HuH-7 (cell line): Measurements from ENCODE around the gene SHANK2.
A peak's percentile ranks its signal among the peaks of the same experiment; 100 is the strongest.

ENCODE experiments used
- DNase-seq: peaks from one replicate; pipeline ENCODE4 v3.0.0; 2011; ENCODE audit warnings: low spot score

The SHANK2 gene

DNA sequence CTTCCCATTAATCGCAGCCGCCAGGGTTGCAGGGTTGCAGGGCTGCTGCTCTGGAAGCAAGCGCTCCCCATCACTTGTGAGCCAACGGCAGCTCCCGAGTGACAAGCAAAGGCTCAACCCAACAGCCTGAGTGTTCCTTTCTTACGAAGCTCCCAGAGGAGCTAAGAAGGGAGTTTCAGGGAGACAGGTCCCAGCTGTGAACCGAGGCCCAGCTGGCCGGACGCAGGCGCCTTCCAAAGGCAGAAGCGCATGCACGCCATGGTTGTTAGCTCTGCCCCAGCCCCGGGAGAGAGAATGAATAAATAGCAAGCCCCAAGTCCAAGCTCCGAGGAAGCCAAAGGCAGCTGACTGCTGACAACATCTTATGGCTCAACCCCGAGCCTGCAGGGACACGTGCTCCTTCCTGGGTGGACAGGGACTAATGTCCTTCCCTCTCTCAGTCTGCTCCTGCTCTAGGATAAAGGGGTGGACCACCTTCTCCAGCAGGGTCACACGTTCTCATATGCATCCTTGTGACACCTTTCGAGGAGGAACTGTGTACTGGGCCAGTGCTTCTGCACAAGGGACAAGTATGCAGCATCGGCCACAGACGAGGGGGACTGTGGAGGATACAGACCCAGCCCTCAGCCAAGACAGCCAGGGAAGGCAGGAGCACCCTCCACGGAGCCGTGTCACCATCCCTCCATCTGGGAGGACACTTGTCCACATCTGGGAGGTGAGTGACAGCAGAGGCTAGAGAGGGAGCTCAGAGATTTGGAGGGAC lies 29.9 kb downstream of the SHANK2 start:
- DNase-seq, result no peak

DNA sequence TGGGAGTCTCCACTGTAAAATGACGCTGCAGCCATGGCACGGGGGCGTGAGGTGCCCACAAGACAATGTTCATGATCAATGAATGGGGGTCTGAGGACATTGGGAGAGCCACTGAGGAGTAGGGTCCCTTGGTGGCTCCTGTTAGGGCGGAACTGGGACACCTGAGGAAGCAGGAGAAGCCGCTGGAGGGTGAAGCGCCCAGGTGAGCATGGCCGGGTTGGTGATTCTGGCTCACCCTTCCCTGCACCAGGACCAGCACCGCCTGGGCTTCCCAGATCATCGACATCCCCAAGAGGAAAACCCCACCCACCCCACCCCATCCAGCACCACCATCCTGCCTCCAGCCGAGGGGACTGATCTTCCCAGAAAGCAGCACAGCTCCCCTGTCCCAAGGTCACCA lies 30.6 kb downstream of the SHANK2 start:
- DNase-seq, result no peak

DNA sequence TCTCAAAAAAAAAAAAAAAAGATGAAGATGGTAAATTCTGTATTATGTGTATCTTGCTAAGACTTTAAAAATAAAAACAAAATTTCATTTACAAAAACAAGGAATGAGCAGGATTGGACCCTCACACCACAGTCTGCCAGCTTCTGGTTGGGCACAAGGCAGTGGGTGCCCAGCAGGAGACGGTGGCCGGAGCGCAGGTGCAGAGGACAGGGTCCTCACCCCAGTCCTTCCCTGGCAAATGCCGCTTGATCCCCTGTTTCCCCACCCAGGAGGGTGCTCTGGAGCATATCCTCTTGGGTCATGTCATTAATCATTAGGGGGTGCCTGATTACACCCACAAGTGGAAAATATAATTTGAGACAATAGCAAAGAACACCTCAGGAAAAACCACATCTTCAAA lies 31.2 kb downstream of the SHANK2 start:
- no peak for DNase-seq

DNA sequence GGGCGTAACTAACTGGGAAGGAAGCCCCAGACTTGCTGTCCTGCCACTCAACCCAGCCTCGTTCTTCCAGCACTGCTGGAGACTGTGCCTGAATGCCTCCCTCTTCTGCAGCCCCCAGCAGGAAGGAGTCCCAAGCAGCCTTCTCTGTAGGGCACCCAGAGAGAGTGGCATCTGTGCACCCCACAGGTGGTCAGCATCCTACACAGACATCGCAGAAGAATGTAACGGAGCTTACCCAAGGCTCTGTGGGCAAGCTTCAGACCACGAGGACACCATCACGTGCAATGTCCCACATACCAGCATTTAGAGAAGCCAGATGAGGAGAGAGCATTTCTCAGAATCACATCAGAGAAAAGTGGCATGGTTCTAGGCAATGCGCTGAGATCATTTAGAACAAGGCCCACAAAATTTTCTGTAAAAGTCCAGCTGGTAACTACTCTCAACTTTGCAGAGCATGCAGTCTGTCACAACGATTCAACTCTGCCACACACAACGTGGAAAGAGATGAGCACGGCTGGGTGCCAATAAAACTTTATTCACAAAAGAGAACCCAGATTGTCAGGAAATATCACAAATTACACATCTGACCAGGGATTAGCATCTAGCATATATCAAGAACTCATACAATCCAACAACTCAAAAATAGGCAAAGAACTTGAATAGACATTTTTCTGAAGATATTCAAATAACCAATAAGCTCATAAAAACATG lies 33.4 kb downstream of the SHANK2 start:
- no peak for DNase-seq

DNA sequence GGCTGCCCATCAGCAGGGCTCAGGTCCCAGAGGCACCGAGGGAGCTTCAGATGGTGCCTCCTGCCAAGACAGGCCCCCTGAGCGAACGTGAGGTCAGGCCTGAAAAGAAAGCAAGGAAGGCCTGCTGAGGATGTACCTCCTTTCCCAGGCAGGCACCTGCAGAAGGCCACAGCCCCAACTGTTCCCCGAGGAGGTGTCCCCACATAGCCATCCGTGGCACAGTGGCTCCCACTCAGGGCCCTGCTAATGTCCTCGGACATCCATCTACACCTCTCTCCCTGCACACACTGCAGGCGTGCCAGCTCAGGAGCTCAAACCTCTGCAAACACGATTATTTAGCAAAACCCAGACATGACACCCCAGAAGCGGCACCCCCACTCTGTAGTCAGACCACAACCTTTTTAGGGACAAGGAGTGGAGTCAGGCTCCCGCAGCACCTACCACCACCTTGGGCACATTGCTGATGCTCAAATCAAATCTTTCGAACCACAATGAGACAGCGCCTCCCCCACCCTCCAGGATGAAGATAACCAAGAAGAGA lies 36.9 kb downstream of the SHANK2 start:
- DNase-seq, result no peak

DNA sequence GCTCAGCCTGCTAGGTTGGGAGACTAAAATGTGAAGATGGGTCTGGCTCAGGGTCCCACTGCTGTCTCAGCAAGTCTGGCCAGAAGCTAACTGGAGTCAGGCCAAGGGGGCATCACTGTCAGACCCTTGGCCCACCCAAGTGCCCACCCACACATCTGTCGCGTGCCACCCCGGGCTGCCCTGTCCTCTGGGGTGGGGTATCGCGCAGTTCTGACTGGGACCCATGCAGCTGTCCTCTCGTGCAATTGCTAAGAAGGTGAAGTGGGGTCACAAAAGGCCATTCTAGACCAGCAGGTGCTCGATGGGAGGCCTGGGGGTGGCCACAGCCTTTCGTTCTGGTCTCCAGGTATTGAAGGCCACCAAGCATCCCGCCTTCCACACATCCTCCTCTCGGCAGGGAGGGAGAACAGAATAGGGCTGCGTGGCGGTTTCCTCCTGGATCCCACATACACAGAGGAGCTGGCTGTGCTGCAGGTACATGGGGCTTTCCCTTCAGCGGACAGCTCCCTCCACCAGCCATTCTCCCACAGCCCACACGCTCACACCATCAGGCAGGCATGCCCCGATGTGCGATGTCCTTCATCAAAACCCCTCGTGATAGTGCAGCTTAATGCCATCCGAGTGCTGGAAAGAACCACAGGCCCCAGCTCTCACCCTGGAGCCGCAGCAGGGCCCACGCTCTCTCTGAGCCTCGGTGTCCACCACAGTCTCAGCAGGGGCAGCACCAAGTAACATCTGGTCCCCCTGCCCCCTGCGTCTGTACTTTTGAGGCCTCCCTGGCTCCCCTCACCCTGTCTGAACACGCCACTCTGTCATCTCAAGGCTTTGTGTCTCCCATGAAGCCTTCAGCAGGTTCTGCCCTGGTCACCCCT lies 37.6 kb downstream of the SHANK2 start:
- DNase-seq, result no peak

DNA sequence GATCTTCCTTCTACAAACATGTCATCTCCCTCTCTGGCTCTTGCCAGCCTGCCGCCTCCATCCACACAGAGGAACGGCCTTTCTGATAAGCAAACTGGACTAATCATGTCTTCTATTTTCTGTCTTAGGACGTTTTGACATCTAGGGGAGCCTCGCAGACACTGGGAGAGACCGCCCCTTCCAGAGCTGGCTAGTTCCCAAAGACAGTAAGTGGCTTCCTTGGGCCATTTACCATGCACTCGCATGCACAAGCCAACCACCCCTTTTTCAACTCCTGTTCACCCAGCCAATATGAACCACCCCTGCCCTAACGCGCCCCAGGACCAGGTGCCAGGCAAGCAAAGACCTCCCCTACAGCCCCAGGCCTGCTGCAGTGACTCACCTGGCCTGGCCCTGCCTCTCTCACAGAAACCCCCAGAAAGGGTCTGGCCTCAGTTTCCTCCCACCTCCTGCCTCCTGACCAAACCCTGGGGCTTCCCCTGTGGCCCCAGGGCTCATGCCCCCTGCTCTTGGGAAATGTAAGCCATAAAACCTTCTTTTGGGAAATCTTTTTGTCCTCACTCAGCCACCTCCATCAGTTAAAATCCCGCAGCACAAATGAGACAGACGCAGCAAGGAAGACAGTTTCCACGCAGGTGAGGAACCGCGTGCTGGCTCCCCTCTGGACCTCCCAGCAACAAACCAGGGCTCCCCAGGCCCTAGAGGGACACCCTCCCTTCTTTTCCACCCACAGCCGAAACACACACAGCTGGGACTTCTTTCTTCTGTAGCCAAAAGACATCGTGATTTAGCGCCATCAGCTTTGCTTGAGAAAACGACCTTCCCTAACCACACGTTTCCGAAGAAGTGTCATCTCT lies 38.5 kb downstream of the SHANK2 start:
- DNase-seq, result no peak

DNA sequence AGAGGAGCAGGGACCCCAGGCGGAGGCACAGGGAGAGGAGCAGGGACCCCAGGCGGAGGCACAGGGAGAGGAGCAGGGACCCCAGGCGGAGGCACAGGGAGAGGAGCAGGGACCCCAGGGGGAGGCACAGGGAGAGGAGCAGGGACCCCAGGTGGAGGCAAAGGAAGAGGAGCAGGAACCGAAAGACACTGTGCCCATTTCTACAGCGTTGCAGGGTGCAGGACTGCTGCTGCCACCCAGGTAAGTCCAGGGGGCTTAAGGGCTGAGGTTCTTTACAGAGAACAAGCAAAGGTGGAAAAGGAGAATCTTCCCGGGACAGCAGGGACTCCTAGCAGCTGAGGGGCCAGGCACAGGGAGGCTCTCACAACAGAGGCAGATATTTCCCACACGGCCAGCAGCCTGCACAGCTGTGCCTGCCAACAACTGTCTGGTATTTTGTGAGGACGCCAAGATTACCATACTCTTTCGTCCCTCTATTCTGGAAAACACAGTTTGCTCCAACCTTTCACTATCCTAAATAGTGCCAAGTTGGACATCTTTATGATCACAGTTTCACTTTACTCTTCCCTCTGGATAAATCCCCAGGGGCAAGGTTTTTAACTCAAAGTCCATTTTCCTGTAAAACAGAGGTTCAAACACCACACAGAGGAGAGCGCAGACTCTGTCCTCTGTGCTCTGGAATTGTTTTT lies 39.4 kb downstream of the SHANK2 start:
- DNase-seq, result no peak

GRCh38 chr11:71211631-71212030 lies 40.7 kb downstream of the SHANK2 start:
- DNase-seq, result no peak

DNA sequence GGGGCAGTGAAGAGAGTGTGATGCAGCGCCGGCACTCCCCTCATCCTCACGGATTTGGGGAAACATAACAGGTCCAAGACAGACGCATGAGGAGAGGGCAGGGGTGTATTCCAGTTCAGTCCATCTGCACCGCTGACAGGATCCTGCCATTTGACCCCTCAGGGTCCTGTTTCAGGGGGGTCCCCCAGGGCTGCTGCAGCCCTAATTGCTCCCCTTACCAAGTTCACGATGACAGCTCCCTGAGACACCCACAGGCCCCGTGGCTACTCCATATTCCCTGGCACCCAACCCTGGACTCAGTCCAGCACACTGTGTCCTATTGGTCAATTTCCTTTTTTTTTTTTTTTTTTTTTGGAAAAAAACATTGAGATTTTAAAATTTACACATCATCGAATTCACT lies 41.5 kb downstream of the SHANK2 start:
- DNase-seq, result no peak

DNA sequence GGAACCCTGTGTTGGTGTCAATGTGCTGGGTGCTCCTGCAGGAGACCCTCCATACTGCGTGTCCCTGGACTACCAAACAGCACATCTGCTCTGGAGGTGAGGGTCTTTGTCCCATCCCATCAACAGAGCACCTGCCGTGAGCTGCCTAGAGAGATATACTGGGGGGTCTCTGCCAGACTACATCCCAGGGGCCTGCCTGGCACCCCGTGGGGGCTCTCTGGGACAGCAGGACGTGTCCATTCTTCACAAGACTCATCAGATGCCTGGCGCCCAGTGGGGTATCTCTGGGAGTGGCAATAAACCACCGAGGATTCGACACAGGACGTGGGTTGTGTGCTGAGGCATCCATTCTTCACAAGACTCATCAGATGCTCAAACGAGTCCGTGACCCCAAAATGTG lies 42.7 kb downstream of the SHANK2 start:
- no peak for DNase-seq

DNA sequence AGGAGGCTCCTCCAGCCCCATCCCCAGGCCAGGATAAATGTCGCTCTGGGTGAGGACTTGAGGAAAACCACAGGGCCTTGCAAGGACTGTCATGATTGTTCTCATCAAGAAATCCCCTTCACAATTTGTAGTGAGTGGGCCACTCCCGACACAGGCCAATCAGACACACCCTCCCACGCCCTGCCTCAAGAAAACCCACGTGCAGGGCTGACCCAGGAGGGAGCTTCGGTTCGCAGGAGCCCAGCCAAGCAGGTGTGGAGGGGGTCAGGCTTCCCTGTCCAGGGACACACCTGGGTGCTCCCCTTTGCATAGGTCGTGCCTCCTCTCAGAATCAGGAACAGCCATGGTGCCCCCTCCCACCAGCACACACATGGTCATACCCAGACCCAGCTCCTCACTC lies 43.2 kb downstream of the SHANK2 start:
- DNase-seq, result no peak

DNA sequence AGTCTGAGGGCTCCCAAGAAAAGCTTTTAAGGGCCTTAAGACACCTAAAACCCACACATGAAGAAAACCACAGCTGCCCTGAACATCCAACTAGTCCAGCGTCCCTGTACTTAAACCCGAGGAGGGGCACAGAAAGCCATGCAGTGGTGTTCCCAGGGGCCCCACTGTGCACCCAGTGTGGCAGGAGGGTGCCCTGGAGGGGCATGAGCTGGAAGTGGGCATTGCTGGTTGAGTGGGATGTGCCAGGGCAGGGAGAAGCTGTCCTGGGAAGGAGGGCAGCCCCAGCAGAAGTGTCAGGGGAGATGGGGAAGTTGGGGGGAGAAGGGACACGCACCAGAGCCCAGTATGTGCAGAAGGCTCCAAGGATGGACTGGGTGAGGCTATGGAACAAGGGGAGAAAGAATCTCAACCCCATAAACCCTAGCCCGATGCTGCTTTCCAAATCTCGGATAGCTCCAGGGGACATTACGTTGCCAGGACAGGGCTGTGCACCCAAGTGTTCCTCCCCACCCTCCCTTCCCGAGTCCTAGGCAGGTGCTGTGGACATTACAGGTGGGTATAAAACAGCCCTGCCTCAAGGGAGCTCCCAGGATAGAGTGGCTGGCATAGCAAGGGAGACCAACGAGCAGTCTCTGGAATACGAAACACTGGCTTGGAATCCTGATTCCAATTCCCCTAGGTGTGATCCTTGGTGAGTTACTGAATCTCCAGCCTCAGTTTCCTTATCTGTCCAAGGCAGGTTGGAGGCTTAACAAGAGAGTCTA lies 44.2 kb downstream of the SHANK2 start:
- DNase-seq, result no peak

GRCh38 chr11:71207563-71207962 lies 44.8 kb downstream of the SHANK2 start:
- peak; percentile 60 for DNase-seq

DNA sequence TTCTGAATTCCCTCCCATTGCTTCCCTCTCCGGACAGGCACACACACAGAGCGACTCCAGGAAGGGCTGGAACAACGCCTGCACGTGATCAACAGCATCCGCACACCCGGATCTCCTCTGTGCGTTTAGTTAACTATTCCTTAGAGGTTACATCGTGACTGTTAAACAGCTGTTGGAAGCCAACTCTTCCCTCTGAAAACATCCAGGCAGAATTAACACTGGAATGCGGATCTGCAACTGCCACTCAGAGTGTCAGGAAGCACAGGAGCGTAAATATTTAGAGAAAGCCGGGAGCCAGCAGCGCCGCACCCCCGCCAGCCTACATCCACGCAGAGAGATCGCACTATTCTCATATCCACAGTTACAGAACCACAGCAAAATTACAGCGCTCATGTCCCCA lies 46.2 kb downstream of the SHANK2 start:
- DNase-seq, result no peak

GRCh38 chr11:71204748-71205664 lies 47.4 kb downstream of the SHANK2 start:
- no peak for DNase-seq

- DNase-seq, result no peak
These were observed 48.1 kb downstream of the SHANK2 start for GRCh38 chr11:71204294-71204693.

DNA sequence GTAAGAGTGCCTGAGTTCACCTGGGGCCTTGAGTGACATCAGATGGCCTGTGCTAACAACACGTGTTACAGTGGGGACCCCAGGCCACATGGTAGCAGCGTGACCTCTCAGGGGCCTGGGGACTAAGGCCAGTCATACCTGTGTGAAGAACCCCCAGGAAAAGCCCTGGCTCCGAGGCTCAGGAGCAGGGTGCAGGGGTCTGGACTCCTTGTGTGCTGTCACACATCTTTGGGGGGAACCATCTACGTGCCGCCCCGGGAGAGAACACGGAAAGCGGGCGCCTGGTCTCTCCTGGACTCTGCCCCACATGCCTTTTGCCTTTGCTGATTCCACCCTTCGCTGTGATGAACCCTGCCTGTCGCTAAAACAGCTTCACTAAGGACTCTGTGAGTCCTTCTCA lies 48.7 kb downstream of the SHANK2 start:
- no peak for DNase-seq

GRCh38 chr11:71202966-71203365 lies 49.4 kb downstream of the SHANK2 start:
- no peak for DNase-seq
